Subcutaneous abdominal adipose tissue (tissue), 5 donors: ENCODE data around the gene TRIM2.

Source experiments
- H3K27ac ChIP-seq: one replicate; pipeline ENCODE4 v1.7.0; 2013; ENCODE audit warnings: low read depth, mild to moderate bottlenecking, inconsistent platforms, low read length, moderate library complexity
- H3K27me3 ChIP-seq, 5 donors: one replicate each; pipeline ENCODE4 v1.7.0; 2013; ENCODE audit warnings: low read length in 5 of 5, inconsistent platforms in 1 of 5; ENCODE audit not compliant: control insufficient read depth in 5 of 5, insufficient read depth in 4 of 5
- H3K36me3 ChIP-seq, 5 donors: one replicate each; pipeline ENCODE4 v1.7.0; 2013; ENCODE audit warnings: low read length in 5 of 5; ENCODE audit not compliant: control insufficient read depth in 5 of 5, insufficient read depth in 5 of 5
- H3K4me1 ChIP-seq, 5 donors: one replicate each; pipeline ENCODE4 v1.7.0; 2013; ENCODE audit warnings: low read length in 5 of 5, mild to moderate bottlenecking in 3 of 5, moderate library complexity in 1 of 5; ENCODE audit not compliant: control insufficient read depth in 5 of 5, insufficient read depth in 5 of 5
- H3K4me3 ChIP-seq, 5 donors: one replicate each; pipeline ENCODE4 v1.7.0; 2013; ENCODE audit warnings: low read length in 5 of 5, low read depth in 1 of 5
- H3K9ac ChIP-seq, 5 donors: one replicate each; pipeline ENCODE4 v1.7.0; 2013; ENCODE audit warnings: low read length in 5 of 5, mild to moderate bottlenecking in 4 of 5, moderate library complexity in 3 of 5
- H3K9me3 ChIP-seq, 5 donors: one replicate each; pipeline ENCODE4 v1.7.0; 2013; ENCODE audit warnings: low read length in 5 of 5; ENCODE audit not compliant: control insufficient read depth in 5 of 5
- donor health status: healthy.
- donor health status: healthy.
- donor health status: healthy.
- donor health status: healthy.
- donor health status: healthy.

TRIM2 gene

DNA sequence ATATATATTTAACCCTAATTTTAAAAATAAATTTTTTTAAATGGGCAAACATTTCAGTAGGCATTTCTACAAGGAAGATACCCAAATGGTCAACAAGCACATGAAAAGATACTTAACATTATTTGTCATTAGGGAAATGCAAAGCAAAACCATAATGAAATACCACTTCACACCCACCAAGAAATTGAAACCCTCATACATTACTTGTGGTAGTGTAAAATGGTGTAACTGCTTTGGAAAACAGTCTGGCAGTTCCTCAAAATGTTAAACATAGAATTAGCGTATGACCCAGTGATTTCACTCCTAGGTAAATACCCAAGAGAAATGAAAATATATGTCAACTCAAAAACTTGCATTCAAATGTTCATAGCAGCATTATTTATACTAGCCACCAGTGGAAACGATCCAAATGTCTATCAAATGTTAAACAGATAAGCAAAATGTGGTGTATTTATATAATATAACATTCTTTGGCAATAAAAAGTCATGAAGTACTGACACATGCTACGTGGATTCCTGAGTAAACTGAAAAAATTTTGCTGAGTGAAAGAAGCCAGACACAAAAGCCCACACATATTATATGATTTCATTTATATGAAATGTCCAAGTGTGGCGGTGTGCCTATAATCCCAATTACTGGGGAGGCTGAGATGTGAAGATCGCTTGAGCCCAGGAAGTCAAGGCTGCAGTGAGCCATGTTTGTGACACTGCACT lies 16.6 kb downstream of the TRIM2 start:
- Histone ChIP-seq H3K4me1 (peaks cover 4 to 26% (median 24%) of the 10 kb centered on the region in 5 donors), H3K27me3 (no peaks in the 10 kb centered on the region), H3K27ac (no peak overlapping the region), H3K9me3 (peaks cover 0 to 3% (median 0%) of the 10 kb centered on the region in 5 donors), H3K4me3 (no peak overlapping the region), H3K9ac (no peak overlapping the region), H3K36me3 (peaks cover 0 to 3% (median 0%) of the 10 kb centered on the region in 5 donors)

GRCh38 chr4:153221783-153222706 lies 17.8 kb downstream of the TRIM2 start:
- H3K9ac ChIP-seq: peak overlapping the region; percentile 66 to 86 (median 83)
- H3K4me1 ChIP-seq: peaks cover 4 to 26% (median 24%) of the 10 kb centered on the region in 5 donors
- peak overlapping the region; percentile 88 for H3K27ac ChIP-seq
- H3K27me3 ChIP-seq: no peaks in the 10 kb centered on the region
- peaks cover 0 to 3% (median 0%) of the 10 kb centered on the region in 5 donors for H3K9me3 ChIP-seq
- H3K4me3 ChIP-seq: peak overlapping the region; percentile 77 to 90 (median 81)
- peaks cover 0 to 3% (median 0%) of the 10 kb centered on the region in 5 donors for H3K36me3 ChIP-seq

DNA sequence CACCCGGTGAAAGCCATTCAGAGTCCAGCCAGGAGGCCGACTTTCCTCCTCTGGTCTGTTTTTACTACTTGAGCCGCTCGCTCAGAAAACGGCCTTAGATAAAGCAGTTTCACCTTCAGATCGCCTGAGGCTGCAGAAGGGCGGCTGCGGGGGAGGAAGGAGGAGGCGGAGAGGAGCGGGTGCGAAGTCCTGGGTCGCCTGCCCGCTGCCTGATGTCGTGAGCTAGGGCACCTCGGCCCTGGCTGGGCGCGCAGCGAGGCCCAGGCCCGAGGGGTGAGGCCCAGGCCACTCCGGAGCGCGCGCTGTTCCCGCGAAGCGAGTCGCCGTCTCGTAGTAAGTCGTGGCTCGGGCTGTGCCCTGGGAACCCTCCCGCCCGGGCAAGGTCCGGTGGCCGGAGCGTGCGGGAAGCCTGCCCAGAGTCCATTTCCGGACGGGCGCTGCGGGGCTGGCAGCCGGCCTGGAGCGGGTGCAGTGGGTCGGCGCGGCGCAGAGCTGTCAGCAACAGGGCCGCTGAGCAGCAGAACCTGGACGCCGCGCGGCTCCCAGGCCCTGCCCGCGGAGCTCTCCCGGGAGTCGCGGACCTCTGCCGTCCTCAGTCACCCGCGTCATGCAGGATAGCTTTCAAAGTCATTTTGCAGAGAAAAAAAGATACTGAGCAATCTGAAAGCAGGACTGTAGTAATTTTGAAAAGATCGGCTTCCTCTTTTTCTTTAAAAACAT lies 18.6 kb downstream of the TRIM2 start:
- no peaks in the 10 kb centered on the region for H3K27me3 ChIP-seq
- H3K4me1 ChIP-seq: peaks cover 4 to 26% (median 24%) of the 10 kb centered on the region in 5 donors
- peak overlapping the region; percentile 88 for H3K27ac ChIP-seq
- H3K36me3 ChIP-seq: peaks cover 0 to 3% (median 0%) of the 10 kb centered on the region in 5 donors
- peak overlapping the region; percentile 77 to 90 (median 81) for H3K4me3 ChIP-seq
- peaks cover 0 to 3% (median 0%) of the 10 kb centered on the region in 5 donors for H3K9me3 ChIP-seq
- peak overlapping the region; percentile 66 to 86 (median 83) for H3K9ac ChIP-seq

GRCh38 chr4:153223427-153223801 lies 19.2 kb downstream of the TRIM2 start:
- Histone ChIP-seq H3K4me1 (peaks cover 4 to 26% (median 24%) of the 10 kb centered on the region in 5 donors), H3K9ac (peak overlapping the region; percentile 57 to 86 (median 83)), H3K27ac (peak overlapping the region; percentile 88), H3K27me3 (no peaks in the 10 kb centered on the region), H3K4me3 (peak overlapping the region; percentile 75 to 84 (median 78)), H3K36me3 (peaks cover 0 to 3% (median 0%) of the 10 kb centered on the region in 5 donors), H3K9me3 (peaks cover 0 to 3% (median 0%) of the 10 kb centered on the region in 5 donors)

GRCh38 chr4:153223930-153224329 lies 19.7 kb downstream of the TRIM2 start:
- Histone ChIP-seq H3K36me3 (peaks cover 0 to 3% (median 0%) of the 10 kb centered on the region in 5 donors), H3K9me3 (peaks cover 0 to 3% (median 0%) of the 10 kb centered on the region in 5 donors), H3K9ac (peak overlapping the region in 4 of 5 donors; percentile 29 to 83 (median 80)), H3K27ac (peak overlapping the region; percentile 88), H3K4me1 (peaks cover 4 to 26% (median 24%) of the 10 kb centered on the region in 5 donors), H3K4me3 (peak overlapping the region in 4 of 5 donors; percentile 77 to 84 (median 80)), H3K27me3 (no peaks in the 10 kb centered on the region)

GRCh38 chr4:153224474-153224873 lies 20.2 kb downstream of the TRIM2 start:
- no peak overlapping the region for H3K4me3 ChIP-seq
- H3K27me3 ChIP-seq: no peaks in the 10 kb centered on the region
- peaks cover 0 to 3% (median 0%) of the 10 kb centered on the region in 5 donors for H3K9me3 ChIP-seq
- no peak overlapping the region for H3K9ac ChIP-seq
- peaks cover 0 to 3% (median 0%) of the 10 kb centered on the region in 5 donors for H3K36me3 ChIP-seq
- H3K4me1 ChIP-seq: peaks cover 4 to 26% (median 24%) of the 10 kb centered on the region in 5 donors
- H3K27ac ChIP-seq: peak overlapping the region; percentile 88

- Histone ChIP-seq H3K4me1 (peaks cover 4 to 19% (median 16%) of the 10 kb centered on the region in 5 donors), H3K9me3 (peaks cover 0 to 3% (median 0%) of the 10 kb centered on the region in 5 donors), H3K27ac (no peak overlapping the region), H3K9ac (no peak overlapping the region), H3K27me3 (no peaks in the 10 kb centered on the region), H3K4me3 (no peak overlapping the region), H3K36me3 (peaks cover 0 to 3% (median 0%) of the 10 kb centered on the region in 5 donors)
These were observed 23.3 kb downstream of the TRIM2 start for GRCh38 chr4:153227469-153228075.

DNA sequence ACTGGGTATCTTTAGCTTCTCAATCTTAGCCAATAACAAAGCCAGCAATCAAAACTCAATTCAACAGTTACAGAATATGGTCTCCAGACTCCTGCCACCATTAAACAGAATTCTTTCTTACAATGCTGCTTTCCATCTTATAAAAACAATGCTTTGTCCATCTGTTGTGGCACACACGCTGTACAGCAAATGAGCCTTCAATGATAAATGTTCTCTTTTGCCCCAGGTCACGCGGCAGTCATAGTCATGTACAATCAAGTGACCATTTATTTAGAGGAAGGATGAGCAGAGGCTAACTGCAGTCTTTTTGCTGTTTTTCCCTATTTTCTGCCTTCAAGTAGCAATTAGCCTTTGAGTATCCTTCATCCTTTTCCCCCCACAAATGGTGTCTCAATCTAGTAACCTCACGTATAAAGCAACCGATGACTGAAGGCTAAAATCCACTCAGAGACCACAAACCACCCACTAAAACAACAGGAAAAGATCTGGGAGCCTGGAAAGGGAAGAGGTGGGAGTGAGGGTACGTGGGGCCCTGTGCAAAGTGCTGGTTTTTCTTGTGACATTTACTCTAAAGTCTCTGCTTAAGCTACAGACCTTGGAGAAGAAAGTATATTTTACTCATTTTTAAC lies 24.4 kb downstream of the TRIM2 start:
- Histone ChIP-seq H3K4me3 (no peak overlapping the region), H3K36me3 (peaks cover 0 to 3% (median 0%) of the 10 kb centered on the region in 5 donors), H3K9ac (no peak overlapping the region), H3K9me3 (peaks cover 0 to 3% (median 0%) of the 10 kb centered on the region in 5 donors), H3K27ac (no peak overlapping the region), H3K27me3 (no peaks in the 10 kb centered on the region), H3K4me1 (peaks cover 3 to 17% (median 10%) of the 10 kb centered on the region in 5 donors)

DNA sequence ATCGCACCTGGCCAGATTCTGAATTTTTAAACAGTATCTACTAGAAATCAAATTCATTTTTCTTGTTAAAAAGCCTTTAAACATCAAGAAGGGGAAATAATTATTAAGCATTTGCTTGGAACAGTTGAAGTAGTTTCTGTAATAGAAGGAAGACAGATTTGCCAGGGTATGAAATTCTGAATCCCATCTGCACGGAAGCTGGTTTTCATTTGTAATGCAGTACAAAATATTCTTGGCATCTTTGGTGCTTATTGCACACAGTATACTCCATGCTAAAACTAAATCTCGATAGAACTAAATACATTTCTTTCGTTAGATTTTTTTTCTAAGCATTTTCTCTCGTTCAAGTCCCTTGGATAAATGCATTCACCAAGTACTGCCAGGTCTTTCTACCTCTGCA lies 25.3 kb downstream of the TRIM2 start:
- Histone ChIP-seq H3K4me3 (no peak overlapping the region), H3K9ac (no peak overlapping the region), H3K36me3 (peaks cover 0 to 3% (median 0%) of the 10 kb centered on the region in 5 donors), H3K27ac (no peak overlapping the region), H3K4me1 (peaks cover 3 to 20% (median 11%) of the 10 kb centered on the region in 5 donors), H3K27me3 (no peaks in the 10 kb centered on the region), H3K9me3 (peaks cover 0 to 3% (median 0%) of the 10 kb centered on the region in 5 donors)
